ENCODE measurements around the gene CNDP1.

Gene CNDP1

DNA sequence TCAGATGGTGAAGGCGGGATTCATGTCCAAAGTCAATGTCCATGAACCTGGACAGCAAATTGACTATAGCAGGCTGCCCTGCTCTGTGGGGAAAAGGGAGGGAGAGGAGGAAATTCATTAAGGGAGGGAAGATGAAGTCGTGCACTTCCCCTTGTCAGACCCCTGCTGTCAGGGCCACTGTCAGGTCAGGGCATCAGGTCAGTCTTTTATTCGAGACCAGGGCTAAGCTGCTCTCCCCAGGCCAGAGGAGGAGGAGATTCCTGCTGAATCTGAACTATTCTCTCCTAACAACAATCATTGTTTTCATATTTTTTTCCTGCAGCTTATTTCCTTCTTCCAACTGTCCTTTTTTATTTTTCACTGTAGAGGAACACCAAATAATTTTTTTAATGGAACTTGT, 17.2 kb downstream of the CNDP1 start:
- TF ChIP-seq EGR1 (IDR thresholded peaks at IDR 0.05) = no peak
- no peak for TF ChIP-seq TCF12 (IDR thresholded peaks at IDR 0.05; ENCODE audit: low read depth)
- TF ChIP-seq CEBPB (IDR thresholded peaks at IDR 0.05) = no peak
- TF ChIP-seq TEAD4 (IDR thresholded peaks at IDR 0.05) = no peak
- no peak for TF ChIP-seq EP300 (IDR thresholded peaks at IDR 0.05; ENCODE audit: borderline replicate concordance)
- TF ChIP-seq, protein P1, sequence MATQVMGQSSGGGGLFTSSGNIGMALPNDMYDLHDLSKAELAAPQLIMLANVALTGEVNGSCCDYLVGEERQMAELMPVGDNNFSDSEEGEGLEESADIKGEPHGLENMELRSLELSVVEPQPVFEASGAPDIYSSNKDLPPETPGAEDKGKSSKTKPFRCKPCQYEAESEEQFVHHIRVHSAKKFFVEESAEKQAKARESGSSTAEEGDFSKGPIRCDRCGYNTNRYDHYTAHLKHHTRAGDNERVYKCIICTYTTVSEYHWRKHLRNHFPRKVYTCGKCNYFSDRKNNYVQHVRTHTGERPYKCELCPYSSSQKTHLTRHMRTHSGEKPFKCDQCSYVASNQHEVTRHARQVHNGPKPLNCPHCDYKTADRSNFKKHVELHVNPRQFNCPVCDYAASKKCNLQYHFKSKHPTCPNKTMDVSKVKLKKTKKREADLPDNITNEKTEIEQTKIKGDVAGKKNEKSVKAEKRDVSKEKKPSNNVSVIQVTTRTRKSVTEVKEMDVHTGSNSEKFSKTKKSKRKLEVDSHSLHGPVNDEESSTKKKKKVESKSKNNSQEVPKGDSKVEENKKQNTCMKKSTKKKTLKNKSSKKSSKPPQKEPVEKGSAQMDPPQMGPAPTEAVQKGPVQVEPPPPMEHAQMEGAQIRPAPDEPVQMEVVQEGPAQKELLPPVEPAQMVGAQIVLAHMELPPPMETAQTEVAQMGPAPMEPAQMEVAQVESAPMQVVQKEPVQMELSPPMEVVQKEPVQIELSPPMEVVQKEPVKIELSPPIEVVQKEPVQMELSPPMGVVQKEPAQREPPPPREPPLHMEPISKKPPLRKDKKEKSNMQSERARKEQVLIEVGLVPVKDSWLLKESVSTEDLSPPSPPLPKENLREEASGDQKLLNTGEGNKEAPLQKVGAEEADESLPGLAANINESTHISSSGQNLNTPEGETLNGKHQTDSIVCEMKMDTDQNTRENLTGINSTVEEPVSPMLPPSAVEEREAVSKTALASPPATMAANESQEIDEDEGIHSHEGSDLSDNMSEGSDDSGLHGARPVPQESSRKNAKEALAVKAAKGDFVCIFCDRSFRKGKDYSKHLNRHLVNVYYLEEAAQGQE (IDR thresholded peaks at IDR 0.05; ENCODE audit: low read depth) = no peak
- TF ChIP-seq, protein P2, sequence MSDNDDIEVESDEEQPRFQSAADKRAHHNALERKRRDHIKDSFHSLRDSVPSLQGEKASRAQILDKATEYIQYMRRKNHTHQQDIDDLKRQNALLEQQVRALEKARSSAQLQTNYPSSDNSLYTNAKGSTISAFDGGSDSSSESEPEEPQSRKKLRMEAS (IDR thresholded peaks at IDR 0.05) = no peak
- TF ChIP-seq CREB1 (IDR thresholded peaks at IDR 0.05; ENCODE audit: low read depth) = no peak
- TF ChIP-seq, protein P3, sequence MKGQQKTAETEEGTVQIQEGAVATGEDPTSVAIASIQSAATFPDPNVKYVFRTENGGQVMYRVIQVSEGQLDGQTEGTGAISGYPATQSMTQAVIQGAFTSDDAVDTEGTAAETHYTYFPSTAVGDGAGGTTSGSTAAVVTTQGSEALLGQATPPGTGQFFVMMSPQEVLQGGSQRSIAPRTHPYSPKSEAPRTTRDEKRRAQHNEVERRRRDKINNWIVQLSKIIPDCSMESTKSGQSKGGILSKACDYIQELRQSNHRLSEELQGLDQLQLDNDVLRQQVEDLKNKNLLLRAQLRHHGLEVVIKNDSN (IDR thresholded peaks at IDR 0.05) = no peak
- no peak for TF ChIP-seq ZBTB7A (IDR thresholded peaks at IDR 0.05; ENCODE audit: low read depth)
- no peak for TF ChIP-seq FOXM1 (IDR thresholded peaks at IDR 0.05; ENCODE audit: borderline replicate concordance, low read depth)
- no peak for TF ChIP-seq TAF1 (IDR thresholded peaks at IDR 0.05; ENCODE audit: low read depth)
- TF ChIP-seq NFIC (IDR thresholded peaks at IDR 0.05) = no peak
- TF ChIP-seq RAD21 (IDR thresholded peaks at IDR 0.05; ENCODE audit: low read depth) = no peak

DNA sequence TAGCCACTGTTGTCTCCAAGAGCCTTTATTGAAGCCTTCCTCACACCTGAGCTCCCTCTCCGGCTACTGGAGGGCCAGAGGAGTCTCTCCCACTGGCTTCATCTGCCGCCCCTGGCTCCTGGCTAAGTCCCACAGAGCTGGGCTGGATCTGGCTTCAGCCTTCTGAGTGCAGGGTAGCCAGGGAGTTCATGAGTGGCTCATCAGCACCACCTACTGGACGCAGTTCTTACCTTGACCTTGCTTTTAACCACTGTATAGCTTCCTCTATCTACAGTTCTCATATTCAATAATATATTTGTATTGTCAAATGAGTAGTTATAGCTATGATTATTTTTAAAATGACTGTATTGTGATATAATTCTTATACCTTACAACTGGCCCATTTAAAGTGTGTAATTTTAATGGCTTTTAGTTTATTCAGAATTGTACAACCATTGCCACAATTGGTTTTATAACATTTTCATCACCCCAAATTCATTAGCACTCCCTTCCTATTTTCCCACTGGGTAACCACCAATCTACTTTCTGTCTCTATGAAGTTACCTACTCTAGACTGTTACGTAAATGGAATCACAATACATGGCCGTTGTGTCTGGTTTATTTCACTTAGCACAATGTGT, 17.7 kb downstream of the CNDP1 start:
- TF ChIP-seq CREB1 (IDR thresholded peaks at IDR 0.05; ENCODE audit: low read depth) (no peak), RAD21 (IDR thresholded peaks at IDR 0.05; ENCODE audit: low read depth) (peak; percentile 97)

DNA sequence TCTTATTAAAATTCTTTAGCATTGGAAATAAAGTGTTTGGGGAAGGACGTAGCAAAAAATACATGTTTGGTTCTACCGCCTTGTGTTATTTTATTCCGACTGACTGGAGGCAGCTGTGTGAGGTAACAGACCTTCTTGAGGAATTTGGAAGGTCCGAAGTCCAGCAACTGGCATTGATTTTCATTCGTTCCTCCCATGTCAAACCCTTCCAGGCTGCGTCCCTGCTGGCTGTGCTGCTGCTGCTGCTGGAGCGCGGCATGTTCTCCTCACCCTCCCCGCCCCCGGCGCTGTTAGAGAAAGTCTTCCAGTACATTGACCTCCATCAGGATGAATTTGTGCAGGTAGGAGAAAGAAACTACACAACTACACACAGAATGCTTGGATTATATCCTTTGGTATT, 21.8 kb downstream of the CNDP1 start:
- TF ChIP-seq FOXM1 (IDR thresholded peaks at IDR 0.05; ENCODE audit: borderline replicate concordance, low read depth) (no peak), RAD21 (IDR thresholded peaks at IDR 0.05; ENCODE audit: low read depth) (no peak), EP300 (IDR thresholded peaks at IDR 0.05; ENCODE audit: borderline replicate concordance) (no peak), YY1 (IDR thresholded peaks at IDR 0.05; ENCODE audit: low read depth) (no peak), CEBPB (IDR thresholded peaks at IDR 0.05) (no peak)
- TF ChIP-seq, protein P3 (IDR thresholded peaks at IDR 0.05) = no peak

DNA sequence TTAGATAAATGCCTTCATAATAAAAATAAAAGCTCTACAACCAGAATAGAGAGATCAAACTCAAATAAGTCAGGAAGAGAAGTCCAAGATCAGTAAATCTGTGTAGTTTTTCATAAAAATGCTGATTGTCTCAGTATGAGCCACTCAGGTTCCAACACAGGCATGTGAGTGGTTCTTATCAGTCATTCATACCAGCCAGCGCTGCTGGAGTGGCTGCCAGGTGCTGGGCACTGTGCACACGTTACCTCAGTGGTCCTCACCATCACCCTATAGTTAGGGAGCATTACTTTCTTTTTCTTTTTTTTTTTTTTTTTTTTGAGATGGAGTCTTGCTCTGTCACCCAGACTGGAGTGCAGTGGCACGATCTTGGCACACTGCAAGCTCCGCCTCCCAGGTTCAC, 23.8 kb downstream of the CNDP1 start:
- TF ChIP-seq TAF1 (IDR thresholded peaks at IDR 0.05; ENCODE audit: low read depth) = no peak
- TF ChIP-seq, protein P1 (IDR thresholded peaks at IDR 0.05; ENCODE audit: low read depth) = no peak

DNA sequence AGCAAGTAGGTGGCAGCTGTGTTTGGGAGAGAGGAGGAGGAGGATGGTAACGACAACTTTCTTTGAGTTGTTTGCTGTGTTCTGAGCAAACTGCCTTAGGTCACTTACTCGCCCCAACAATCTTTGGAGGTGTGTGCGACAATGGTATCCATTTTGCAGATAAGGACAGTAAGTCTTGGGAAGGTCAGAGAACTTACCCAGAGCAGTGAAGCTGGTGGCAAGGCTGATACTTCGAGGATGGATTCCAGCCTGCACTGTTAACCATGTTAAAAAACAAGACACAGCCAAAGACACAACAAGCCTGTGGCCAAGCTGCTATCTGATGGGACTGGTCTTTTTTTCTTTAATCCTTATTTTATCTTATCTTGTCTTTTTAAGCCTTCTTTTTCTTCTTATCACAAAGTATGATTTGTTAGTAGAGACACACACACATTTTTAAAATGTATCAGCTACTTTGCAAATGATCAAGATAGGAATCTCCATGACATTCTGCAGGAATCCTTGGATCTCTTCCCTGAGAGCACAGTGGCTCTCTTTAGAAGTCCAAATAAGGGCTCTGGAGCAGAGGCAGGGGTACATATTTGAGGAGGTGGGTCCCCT, 27.9 kb downstream of the CNDP1 start:
- TF ChIP-seq TCF12 (IDR thresholded peaks at IDR 0.05; ENCODE audit: low read depth) (no peak), NFIC (IDR thresholded peaks at IDR 0.05) (no peak), YY1 (IDR thresholded peaks at IDR 0.05; ENCODE audit: low read depth) (no peak), FOXM1 (IDR thresholded peaks at IDR 0.05; ENCODE audit: borderline replicate concordance, low read depth) (no peak), EGR1 (IDR thresholded peaks at IDR 0.05) (no peak), EP300 (IDR thresholded peaks at IDR 0.05; ENCODE audit: borderline replicate concordance) (no peak), CEBPB (IDR thresholded peaks at IDR 0.05) (no peak), TAF1 (IDR thresholded peaks at IDR 0.05; ENCODE audit: low read depth) (no peak), TEAD4 (IDR thresholded peaks at IDR 0.05) (no peak), ZBTB7A (IDR thresholded peaks at IDR 0.05; ENCODE audit: low read depth) (no peak), RAD21 (IDR thresholded peaks at IDR 0.05; ENCODE audit: low read depth) (no peak), CREB1 (IDR thresholded peaks at IDR 0.05; ENCODE audit: low read depth) (no peak)
- TF ChIP-seq, protein P1 (IDR thresholded peaks at IDR 0.05; ENCODE audit: low read depth) = no peak
- TF ChIP-seq, protein P2 (IDR thresholded peaks at IDR 0.05) = no peak
- TF ChIP-seq, protein P3 (IDR thresholded peaks at IDR 0.05) = no peak

Data from Ishikawa (cell line).